ENCODE measurements around the gene ASPN.

DNA sequence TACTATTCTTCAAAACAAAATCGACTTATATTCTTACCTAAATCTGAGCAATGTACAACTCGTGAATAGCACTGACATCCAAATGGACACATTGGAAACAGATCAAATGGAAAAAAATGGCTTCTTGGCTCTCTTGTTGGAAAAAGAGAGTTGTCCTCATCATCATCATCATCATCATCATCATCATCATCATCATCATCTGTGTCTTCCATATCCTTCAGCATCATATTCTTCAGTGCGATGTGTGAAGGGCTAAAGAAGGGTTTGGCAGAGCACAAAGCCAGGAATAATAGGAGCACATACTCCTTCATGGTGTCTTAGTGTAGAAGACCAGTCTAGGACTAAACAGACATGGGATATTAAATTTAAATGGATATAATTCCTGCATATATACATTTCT lies 7.7 kb downstream of the ASPN start:
- TF ChIP-seq, protein P1, sequence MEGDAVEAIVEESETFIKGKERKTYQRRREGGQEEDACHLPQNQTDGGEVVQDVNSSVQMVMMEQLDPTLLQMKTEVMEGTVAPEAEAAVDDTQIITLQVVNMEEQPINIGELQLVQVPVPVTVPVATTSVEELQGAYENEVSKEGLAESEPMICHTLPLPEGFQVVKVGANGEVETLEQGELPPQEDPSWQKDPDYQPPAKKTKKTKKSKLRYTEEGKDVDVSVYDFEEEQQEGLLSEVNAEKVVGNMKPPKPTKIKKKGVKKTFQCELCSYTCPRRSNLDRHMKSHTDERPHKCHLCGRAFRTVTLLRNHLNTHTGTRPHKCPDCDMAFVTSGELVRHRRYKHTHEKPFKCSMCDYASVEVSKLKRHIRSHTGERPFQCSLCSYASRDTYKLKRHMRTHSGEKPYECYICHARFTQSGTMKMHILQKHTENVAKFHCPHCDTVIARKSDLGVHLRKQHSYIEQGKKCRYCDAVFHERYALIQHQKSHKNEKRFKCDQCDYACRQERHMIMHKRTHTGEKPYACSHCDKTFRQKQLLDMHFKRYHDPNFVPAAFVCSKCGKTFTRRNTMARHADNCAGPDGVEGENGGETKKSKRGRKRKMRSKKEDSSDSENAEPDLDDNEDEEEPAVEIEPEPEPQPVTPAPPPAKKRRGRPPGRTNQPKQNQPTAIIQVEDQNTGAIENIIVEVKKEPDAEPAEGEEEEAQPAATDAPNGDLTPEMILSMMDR (tag by site-specific recombination; IDR thresholded peaks at IDR 0.05) = no peak
- TF ChIP-seq, protein P2, sequence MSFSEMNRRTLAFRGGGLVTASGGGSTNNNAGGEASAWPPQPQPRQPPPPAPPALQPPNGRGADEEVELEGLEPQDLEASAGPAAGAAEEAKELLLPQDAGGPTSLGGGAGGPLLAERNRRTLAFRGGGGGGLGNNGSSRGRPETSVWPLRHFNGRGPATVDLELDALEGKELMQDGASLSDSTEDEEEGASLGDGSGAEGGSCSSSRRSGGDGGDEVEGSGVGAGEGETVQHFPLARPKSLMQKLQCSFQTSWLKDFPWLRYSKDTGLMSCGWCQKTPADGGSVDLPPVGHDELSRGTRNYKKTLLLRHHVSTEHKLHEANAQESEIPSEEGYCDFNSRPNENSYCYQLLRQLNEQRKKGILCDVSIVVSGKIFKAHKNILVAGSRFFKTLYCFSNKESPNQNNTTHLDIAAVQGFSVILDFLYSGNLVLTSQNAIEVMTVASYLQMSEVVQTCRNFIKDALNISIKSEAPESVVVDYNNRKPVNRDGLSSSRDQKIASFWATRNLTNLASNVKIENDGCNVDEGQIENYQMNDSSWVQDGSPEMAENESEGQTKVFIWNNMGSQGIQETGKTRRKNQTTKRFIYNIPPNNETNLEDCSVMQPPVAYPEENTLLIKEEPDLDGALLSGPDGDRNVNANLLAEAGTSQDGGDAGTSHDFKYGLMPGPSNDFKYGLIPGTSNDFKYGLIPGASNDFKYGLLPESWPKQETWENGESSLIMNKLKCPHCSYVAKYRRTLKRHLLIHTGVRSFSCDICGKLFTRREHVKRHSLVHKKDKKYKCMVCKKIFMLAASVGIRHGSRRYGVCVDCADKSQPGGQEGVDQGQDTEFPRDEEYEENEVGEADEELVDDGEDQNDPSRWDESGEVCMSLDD (tag by site-specific recombination; IDR thresholded peaks at IDR 0.05) = no peak
- no peak for TF ChIP-seq ZNF610 (tag by site-specific recombination; IDR thresholded peaks at IDR 0.05; ENCODE audit: borderline replicate concordance)
- no peak for TF ChIP-seq ZNF501 (tag by site-specific recombination; IDR thresholded peaks at IDR 0.05)
- TF ChIP-seq, protein P3, sequence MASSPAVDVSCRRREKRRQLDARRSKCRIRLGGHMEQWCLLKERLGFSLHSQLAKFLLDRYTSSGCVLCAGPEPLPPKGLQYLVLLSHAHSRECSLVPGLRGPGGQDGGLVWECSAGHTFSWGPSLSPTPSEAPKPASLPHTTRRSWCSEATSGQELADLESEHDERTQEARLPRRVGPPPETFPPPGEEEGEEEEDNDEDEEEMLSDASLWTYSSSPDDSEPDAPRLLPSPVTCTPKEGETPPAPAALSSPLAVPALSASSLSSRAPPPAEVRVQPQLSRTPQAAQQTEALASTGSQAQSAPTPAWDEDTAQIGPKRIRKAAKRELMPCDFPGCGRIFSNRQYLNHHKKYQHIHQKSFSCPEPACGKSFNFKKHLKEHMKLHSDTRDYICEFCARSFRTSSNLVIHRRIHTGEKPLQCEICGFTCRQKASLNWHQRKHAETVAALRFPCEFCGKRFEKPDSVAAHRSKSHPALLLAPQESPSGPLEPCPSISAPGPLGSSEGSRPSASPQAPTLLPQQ (tag by site-specific recombination; IDR thresholded peaks at IDR 0.05) = no peak
- no peak for TF ChIP-seq ZSCAN30 (tag by site-specific recombination; IDR thresholded peaks at IDR 0.05)
